Stimulated activated CD4-positive, alpha-beta T cell treated with anti-CD3 and anti-CD28 coated beads, TNF-alpha, amount 100 ng/mL, for 24 hours (primary cell): Measurements from ENCODE around the gene KLHDC3.

ENCODE experiments used
- DNase-seq, 3 experiments: peaks; one replicate each; pipeline ENCODE4 v3.0.0-alpha.2; 2020; ENCODE audit warnings: low read depth in 3 of 3

Gene KLHDC3

GRCh38 chr6:43013843-43014433, at the start of gene KLHDC3, which contains the start of gene MEA1:
TSS of gene KLHDC3 (plus strand) at chr6:43014249. CDS start at chr6:43017193, 2,944 bp downstream.
TSS of gene MEA1 (minus strand) at chr6:43013946. CDS start at chr6:43013813, 133 bp downstream.
- peak; percentile 98 to 99 (median 98) for DNase-seq

DNA sequence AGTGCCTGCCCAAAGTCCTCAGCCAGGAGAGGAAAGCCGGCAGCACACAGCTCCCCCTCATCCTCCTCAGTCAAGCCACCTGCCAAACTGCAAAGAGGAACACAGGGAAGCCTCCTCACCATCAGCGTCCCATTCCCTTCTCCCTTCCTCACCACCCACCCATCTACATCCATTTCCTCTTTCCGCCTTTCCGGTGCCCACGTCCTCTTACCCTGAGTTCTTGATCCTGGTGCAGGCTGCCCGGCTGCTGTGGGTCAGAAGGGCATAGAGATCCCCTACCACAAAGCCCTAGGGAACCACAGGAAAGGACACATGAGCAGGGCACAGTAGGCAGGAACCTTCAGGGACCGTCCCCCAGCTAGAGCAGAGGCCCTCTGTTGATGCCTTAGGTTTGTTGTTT, 47.5 kb upstream of the KLHDC3 start:
- DNase-seq, result no peak

DNA sequence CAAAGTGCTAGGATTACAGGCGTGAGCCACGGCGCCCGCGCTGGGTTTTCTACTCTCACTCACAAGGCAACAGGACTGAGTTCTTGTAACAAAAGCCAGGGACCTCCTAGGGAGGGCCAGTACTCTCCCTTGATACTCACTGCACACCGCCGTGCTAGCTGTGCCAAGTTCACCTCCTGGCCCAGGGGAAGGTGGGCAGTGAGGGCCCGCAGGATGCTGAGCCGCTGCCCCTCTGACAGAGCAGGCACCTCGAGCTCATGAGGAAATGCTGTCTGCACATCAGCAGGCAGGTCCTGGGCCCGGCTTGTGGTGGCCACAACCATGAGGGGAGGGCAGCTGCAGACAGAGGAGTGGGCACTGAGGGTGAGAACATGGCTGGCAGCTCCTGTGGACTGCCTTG, 46.8 kb upstream of the KLHDC3 start:
- no peak for DNase-seq

GRCh38 chr6:42968126-42968701, 45.8 kb upstream of the KLHDC3 start:
- DNase-seq, result no peak

DNA sequence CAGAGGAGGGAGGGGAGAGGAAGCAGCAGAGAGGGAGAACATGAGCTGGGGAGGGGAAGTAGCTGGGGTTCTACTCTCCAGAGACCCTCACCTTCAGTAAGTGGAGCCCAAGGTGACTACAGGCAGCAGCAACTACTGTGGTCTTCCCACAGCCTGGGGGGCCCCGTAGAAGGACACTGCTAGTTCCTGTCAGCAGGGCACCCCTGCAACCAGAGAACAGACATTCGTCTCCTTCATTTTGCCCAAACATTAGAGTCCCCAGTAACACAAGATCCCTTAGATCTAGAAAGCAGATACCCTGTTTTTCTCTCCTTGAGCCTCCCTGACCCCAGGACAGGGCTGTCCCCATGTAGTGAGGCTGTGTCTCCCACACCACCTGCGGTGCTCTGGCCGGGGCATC, 45.3 kb upstream of the KLHDC3 start:
- no peak for DNase-seq

DNA sequence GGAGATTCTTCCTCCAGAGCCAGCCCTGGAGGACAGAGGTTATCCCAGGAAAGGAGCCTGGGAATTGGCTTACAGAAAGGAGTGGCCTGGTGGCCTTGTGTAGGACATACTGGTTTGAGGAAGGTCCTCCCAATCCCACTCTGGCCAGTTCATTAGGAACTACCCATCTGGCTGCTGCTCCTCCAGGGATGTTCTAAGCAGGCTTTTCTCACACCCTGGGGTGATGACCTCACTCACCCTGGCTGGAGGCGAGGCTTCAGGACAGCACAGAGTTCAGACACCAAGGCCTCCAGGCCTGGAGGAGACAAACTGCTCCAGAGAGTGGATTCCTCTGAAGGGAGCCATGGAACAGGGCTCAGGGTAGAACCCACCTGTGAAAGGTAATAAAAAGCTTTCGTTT, 44.6 kb upstream of the KLHDC3 start:
- no peak for DNase-seq

DNA sequence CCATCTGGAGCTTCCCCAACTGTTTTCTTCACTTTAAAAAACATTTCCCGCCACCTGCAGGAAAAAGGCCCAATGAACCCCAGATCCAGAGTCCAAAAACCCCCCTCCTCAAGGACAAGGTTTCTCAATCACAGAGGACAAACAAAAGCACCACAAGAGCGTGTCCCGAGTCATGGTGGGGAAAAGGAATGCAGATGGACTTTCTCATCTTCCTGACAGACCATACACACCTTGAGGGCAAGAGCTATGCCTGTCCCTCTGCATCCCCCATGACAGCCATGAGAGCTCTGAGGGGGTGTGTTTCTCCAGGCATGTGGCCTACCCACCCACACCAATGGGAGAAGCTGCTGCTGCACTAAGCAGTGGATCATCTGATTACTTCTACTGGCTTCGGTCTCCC, 44.1 kb upstream of the KLHDC3 start:
- no peak for DNase-seq

- DNase-seq, result no peak
Observed at GRCh38 chr6:42970871-42971612, 43.0 kb upstream of the KLHDC3 start.

- DNase-seq, result no peak
Observed at GRCh38 chr6:42971746-42972327, 42.2 kb upstream of the KLHDC3 start.

- no peak for DNase-seq
Observed at GRCh38 chr6:42973926-42974325, 40.1 kb upstream of the KLHDC3 start.

DNA sequence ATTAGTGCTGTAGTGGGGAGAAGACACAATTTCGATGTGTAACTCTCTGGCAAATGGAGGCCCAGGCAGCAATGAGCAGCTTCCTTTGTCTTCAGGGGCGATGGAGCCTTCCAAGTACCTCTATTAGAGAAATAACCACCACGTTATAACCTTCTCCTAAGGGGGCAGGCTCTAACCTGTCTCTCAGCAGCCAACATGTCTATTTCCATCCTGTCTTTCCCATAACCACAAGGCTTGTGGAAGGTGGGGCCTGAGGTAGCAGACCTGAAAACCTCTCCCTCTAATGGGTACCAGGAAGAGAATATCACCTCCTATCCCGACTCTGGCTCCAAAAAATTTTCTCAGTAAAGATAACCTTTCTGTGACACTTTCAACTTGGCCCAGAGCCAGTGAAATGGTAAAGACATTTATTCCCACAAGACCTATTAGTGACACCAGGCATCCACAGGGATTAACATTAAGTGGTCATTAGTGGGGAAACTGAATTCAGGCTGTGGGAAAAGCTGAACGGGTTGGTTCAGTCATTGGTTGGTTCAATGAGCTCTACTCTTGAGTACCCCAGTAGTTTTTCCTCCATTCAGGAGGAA, 39.0 kb upstream of the KLHDC3 start:
- no peak for DNase-seq

GRCh38 chr6:42978487-42978838, 35.6 kb upstream of the KLHDC3 start:
- DNase-seq, result no peak

DNA sequence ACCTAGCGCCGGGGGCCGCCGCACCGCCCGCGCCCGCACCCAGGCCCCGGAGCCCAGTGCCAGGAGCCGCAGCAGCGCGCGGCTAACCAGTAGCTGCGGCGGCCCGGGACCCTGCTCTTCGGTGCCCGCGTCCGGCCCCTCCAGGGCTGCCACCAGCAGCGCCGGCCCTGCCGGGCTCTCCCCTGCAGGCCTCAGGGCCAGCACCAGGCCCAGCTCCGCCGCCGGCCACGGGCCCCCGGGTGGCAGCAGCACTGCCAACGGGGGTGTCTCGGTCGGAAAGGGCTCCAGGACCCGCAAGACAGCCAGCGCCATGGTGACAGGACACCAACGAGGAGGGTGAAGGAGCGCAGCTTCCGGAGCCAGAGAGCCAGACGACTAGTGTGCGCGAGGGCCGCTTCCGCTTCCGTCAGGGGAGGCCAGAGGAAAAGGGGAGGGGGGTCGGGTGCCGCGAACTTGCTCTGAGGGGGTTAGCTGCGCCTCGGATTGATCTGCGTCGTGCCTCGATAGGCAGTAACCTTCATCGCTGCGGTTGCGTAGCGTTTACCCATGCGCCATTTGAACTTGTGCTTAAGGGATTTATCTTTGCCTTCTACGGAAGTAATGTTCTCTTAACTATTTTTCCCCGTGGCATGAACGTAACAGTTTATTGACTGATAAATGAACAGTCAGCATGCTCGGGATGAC, 35.1 kb upstream of the KLHDC3 start, which contains the start of gene PEX6:
PEX6 (minus strand) TSS at position 343 of the 684 bp plus-strand sequence; CDS start at position 312, 31 bp downstream.
- peak; percentile 71 to 92 (median 82) for DNase-seq

DNA sequence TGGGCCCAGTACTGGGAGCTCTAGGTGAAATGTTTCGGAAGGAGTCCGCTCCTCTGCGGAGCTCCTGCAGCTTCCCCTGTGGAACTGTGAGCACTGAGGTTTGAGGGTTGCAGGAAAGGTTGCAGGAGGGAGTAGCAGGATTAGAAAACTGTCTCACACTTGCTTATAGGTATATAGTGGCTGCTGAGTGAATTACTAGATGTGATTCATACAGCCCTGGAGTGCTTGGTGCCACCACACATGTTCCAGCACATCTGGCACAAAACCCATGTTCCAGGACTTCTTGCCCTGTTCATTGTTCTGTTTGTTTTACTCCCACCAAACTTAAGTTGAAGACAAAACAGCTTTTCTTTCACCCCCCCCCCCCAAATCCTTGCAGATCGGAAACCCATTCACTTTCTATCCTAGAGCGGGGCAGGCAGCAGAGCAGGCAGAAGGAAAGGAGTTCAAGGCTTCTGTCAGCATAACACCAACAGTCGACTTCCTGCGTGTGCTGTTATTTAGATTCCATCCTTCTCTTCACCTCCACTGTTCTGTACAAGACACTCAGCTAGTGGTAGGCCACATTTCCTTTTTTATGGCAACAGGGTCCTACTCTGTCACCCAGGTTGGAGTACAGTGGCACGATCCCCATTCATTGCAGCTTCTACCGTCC, 34.4 kb upstream of the KLHDC3 start:
- DNase-seq, result no peak

DNA sequence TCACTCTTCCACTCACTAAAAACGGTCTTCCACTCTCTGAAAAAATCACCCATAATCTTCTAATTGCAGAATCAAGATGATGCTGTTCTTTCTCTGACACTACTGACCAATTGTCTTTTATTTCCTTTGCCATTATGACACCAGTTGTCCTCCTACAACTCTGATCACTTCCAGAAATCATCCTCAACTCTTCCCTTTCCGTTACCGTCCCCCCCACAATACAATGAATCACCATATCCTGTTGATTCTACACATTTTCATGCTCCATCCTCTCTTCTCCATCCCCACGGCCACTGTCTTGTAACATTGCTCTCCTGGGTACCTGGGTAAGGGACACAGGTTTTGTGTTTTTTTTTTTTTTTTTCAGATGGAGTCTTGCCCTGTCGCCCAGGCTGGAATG, 32.2 kb upstream of the KLHDC3 start:
- no peak for DNase-seq

- peak; percentile 92 to 98 (median 96) for DNase-seq
Observed at GRCh38 chr6:42984001-42984923, 29.8 kb upstream of the KLHDC3 start, which contains the start of gene PPP2R5D. TSS of gene PPP2R5D (plus strand) at chr6:42984570. CDS start at chr6:42984678, 108 bp downstream.

- no peak for DNase-seq
Observed at GRCh38 chr6:42984924-42985475, 29.0 kb upstream of the KLHDC3 start.

GRCh38 chr6:42987533-42988451, 26.3 kb upstream of the KLHDC3 start:
- no peak for DNase-seq
